Esophagus squamous epithelium (tissue), 5 donors: ENCODE data around the gene TYRO3. TPM values are rescaled to one million over a fixed set of nuclear protein-coding genes. Genes with fewer than 3 reads are reported as not detected.

Source experiments
- DNase-seq: peaks from one replicate; lab custom pipeline; 2025; lab: John Stamatoyannopoulos, UW
- H3K27ac ChIP-seq, 4 donors: fragments of 200-600 bp; sonication (generic); one replicate each; pipeline ENCODE4 v1.5.1; 2016 to 2019; ENCODE audit warnings: mild to moderate bottlenecking in 1 of 4
- H3K27me3 ChIP-seq, 4 donors: fragments of 200-600 bp; sonication (generic); 1 replicate in 3 of 4; 2 replicates in 1 of 4; pipeline versions ENCODE4 v1.5.1 to v1.6.0; 2017 to 2021; ENCODE audit warnings: antibody characterized with exemption in 1 of 4
- H3K36me3 ChIP-seq, 3 donors: fragments of 200-600 bp; sonication (generic); one replicate each; pipeline ENCODE4 v1.5.1; 2016 to 2019
- H3K4me1 ChIP-seq, 3 donors: fragments of 200-600 bp; sonication (generic); one replicate each; pipeline ENCODE4 v1.5.1; 2017 to 2019
- H3K4me3 ChIP-seq, 4 donors: fragments of 200-600 bp; sonication (generic); 1 replicate in 3 of 4; 2 replicates in 1 of 4; pipeline ENCODE4 v1.5.1; 2016 to 2019; ENCODE audit warnings: mild to moderate bottlenecking in 2 of 4, moderate library complexity in 1 of 4
- H3K9me3 ChIP-seq, 3 donors: fragments of 200-600 bp; sonication (generic); one replicate each; pipeline ENCODE4 v1.5.1; 2016 to 2019
- CTCF ChIP-seq, 6 experiments: fragments of 450-650 bp in 4 of 6; fragments of 200-600 bp in 2 of 6; sonication (generic) in 2 of 6; IDR thresholded peaks; one replicate each; pipeline ENCODE4 v1.5.1; 2016 to 2019; ENCODE audit warnings: antibody characterized with exemption in 6 of 6, mild to moderate bottlenecking in 4 of 6, moderate library complexity in 4 of 6
- POLR2A ChIP-seq, 4 donors: fragments of 450-650 bp; IDR thresholded peaks; one replicate each; pipeline ENCODE4 v1.6.1; 2017; ENCODE audit warnings: antibody characterized with exemption in 4 of 4, mild to moderate bottlenecking in 4 of 4, moderate library complexity in 3 of 4
- WGBS, 2 donors: methylation state at CpG; one replicate each; pipeline ENCODE4 v1.1.5; 2018; 5-methylcytosine and 5-hydroxymethylcytosine counted together
- intact Hi-C: fragments of 100-400 bp; cut with DNase I; formaldehyde crosslinking; loops from one replicate; pipeline ENCODE4 v1.15.0; 2022
- total RNA-seq, 4 donors: library from RNA; depleted of rRNA; stranded (reverse); fragments of >200 nt; gene quantifications; one replicate each; pipeline ENCODE4 v1.1.0, GENCODE V29; 2016
- donor health status: DM: yes; HTN: yes; CAD: no.

TYRO3 gene
- total RNA-seq, 4 donors from 2014 or later = 6.5 to 16.9 (median 11.2) TPM

- Histone ChIP-seq H3K4me3 (no peak overlapping the region), H3K27ac (no peak overlapping the region), H3K36me3 (peaks cover 0 to 54% (median 0%) of the 10 kb centered on the region in 3 donors), H3K4me1 (peaks cover 12 to 38% (median 23%) of the 10 kb centered on the region in 3 donors), H3K9me3 (no peaks in the 10 kb centered on the region), H3K27me3 (no peaks in the 10 kb centered on the region)
- no CpG with 5 or more reads among the region's 4 CpGs for WGBS, 2 donors
- intact Hi-C loops = no loop called here
- no peak for DNase-seq
- TF ChIP-seq POLR2A (IDR thresholded peaks at IDR 0.05) (no peak), CTCF (IDR thresholded peaks at IDR 0.05) (no peak)
These were observed 3.8 kb downstream of the TYRO3 start for GRCh38 chr15:41562784-41563198.

GRCh38 chr15:41564286-41564959, 5.4 kb downstream of the TYRO3 start:
- no peak for DNase-seq
- Histone ChIP-seq H3K4me3 (no peak overlapping the region), H3K4me1 (peaks cover 6 to 27% (median 15%) of the 10 kb centered on the region in 3 donors), H3K36me3 (peaks cover 0 to 69% (median 0%) of the 10 kb centered on the region in 3 donors), H3K9me3 (no peaks in the 10 kb centered on the region), H3K27me3 (no peaks in the 10 kb centered on the region), H3K27ac (no peak overlapping the region)
- 48 to 60% methylated on average over 3 to 4 of the region's 7 CpGs for WGBS, 2 donors
- TF ChIP-seq POLR2A (IDR thresholded peaks at IDR 0.05) (no peak), CTCF (IDR thresholded peaks at IDR 0.05) (no peak)
- intact Hi-C loops = no loop called here

- Histone ChIP-seq H3K36me3 (peaks cover 0 to 75% (median 0%) of the 10 kb centered on the region in 3 donors), H3K27me3 (no peaks in the 10 kb centered on the region), H3K9me3 (no peaks in the 10 kb centered on the region), H3K27ac (no peak overlapping the region), H3K4me3 (no peak overlapping the region), H3K4me1 (peaks cover 0 to 21% (median 9%) of the 10 kb centered on the region in 3 donors)
- intact Hi-C loops = no loop called here
- WGBS, 2 donors = 64 to 92% methylated on average over 3 to 8 of the region's 8 CpGs
- DNase-seq = no peak
- TF ChIP-seq POLR2A (IDR thresholded peaks at IDR 0.05) = no peak
- no peak for TF ChIP-seq CTCF (IDR thresholded peaks at IDR 0.05)
These were observed 6.0 kb downstream of the TYRO3 start for GRCh38 chr15:41564960-41565502.

GRCh38 chr15:41565702-41566101, 6.7 kb downstream of the TYRO3 start:
- intact Hi-C loops = no loop called here
- no peak for TF ChIP-seq POLR2A (IDR thresholded peaks at IDR 0.05)
- Histone ChIP-seq H3K9me3 (no peaks in the 10 kb centered on the region), H3K27me3 (no peaks in the 10 kb centered on the region), H3K27ac (no peak overlapping the region), H3K4me1 (peaks cover 0 to 14% (median 2%) of the 10 kb centered on the region in 3 donors), H3K4me3 (no peak overlapping the region), H3K36me3 (peaks cover 0 to 82% (median 0%) of the 10 kb centered on the region in 3 donors)
- DNase-seq = no peak
- 62 to 65% methylated on average over 2 to 3 of the region's 3 CpGs for WGBS, 2 donors

GRCh38 chr15:41566121-41566885, 7.3 kb downstream of the TYRO3 start:
- Histone ChIP-seq H3K9me3 (no peaks in the 10 kb centered on the region), H3K4me3 (no peak overlapping the region), H3K36me3 (peaks cover 0 to 84% (median 0%) of the 10 kb centered on the region in 3 donors), H3K27me3 (no peaks in the 10 kb centered on the region), H3K4me1 (peaks cover 0 to 8% (median 0%) of the 10 kb centered on the region in 3 donors), H3K27ac (no peak overlapping the region)
- intact Hi-C loops = no loop called here
- WGBS, 2 donors = 66 to 78% methylated on average over 7 to 8 of the region's 9 CpGs
- TF ChIP-seq POLR2A (IDR thresholded peaks at IDR 0.05) (no peak), CTCF (IDR thresholded peaks at IDR 0.05) (no peak)
- no peak for DNase-seq
